BLaER1 treated with 17β-estradiol and CSF1 and Interleukin-3, amounts not matched to agents 10 nM and 100 nM (cell line): Measurements from ENCODE around the gene SOHLH1.

Experiments used
- H3K27ac ChIP-seq, 11 experiments: shearing (Covaris generic); formaldehyde crosslinking; 2 replicates each; pipeline ENCODE4 v1.8.1; 2022
- H3K27me3 ChIP-seq, 11 experiments: shearing (Covaris generic); formaldehyde crosslinking; 2 replicates each; pipeline ENCODE4 v1.8.1; 2022
- H3K36me3 ChIP-seq, 11 experiments: shearing (Covaris generic); formaldehyde crosslinking; 2 replicates each; pipeline ENCODE4 v1.8.1; 2022
- H3K4me1 ChIP-seq, 10 experiments: shearing (Covaris generic); formaldehyde crosslinking; 2 replicates each; pipeline ENCODE4 v1.8.1; 2022
- H3K4me2 ChIP-seq, 11 experiments: shearing (Covaris generic); formaldehyde crosslinking; 2 replicates each; pipeline ENCODE4 v1.8.1; 2022
- H3K4me3 ChIP-seq, 10 experiments: shearing (Covaris generic); formaldehyde crosslinking; 2 replicates each; pipeline ENCODE4 v1.8.1; 2022
- H3K9ac ChIP-seq, 11 experiments: shearing (Covaris generic); formaldehyde crosslinking; 2 replicates each; pipeline ENCODE4 v1.8.1; 2022
- H3K9me3 ChIP-seq, 11 experiments: shearing (Covaris generic); formaldehyde crosslinking; replicated peaks in 1 of 11; 2 replicates each; pipeline ENCODE4 v1.8.1; 2022
- H4K20me1 ChIP-seq, 11 experiments: shearing (Covaris generic); formaldehyde crosslinking; 2 replicates each; pipeline ENCODE4 v1.8.1; 2022
- Cebpa-rat ChIP-seq, 11 experiments: shearing (Covaris generic); IDR thresholded peaks; 2 replicates each; pipeline ENCODE4 v1.8.1; 2022

The SOHLH1 gene, protein sequence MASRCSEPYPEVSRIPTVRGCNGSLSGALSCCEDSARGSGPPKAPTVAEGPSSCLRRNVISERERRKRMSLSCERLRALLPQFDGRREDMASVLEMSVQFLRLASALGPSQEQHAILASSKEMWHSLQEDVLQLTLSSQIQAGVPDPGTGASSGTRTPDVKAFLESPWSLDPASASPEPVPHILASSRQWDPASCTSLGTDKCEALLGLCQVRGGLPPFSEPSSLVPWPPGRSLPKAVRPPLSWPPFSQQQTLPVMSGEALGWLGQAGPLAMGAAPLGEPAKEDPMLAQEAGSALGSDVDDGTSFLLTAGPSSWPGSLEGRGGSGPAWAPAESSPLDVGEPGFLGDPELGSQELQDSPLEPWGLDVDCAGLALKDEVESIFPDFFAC

DNA sequence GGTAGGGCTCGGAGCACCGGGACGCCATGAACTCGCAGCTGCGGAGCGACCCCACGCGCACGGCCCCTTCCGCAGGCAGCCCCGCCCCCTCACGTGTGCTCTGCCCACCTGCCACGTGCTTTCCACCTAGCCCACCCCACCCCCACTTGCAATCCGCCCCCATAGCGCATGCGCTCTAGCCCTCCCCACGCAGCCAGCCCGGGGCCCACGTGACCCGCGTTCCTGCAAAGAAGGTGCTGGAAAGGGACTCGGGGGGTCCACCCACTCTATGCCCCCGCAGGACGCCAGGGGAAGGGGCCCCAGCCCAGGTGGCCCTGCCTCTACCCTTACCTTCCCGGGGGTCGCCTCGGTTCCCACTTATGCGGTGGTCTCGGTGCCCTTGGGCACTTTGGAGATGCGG lies at the start of gene SOHLH1:
Gene SOHLH1, minus strand, starts transcription at position 42 of the 400 bp plus-strand sequence. Its CDS starts 14 bp downstream, at position 28.
- Histone ChIP-seq H3K36me3 (no peaks in the 10 kb centered on the region), H4K20me1 (peaks cover 0 to 46% (median 0%) of the 10 kb centered on the region in 11 experiments; a peak in 4 of 22 replicates), H3K9ac (no peak within 1 kb of the TSS), H3K27ac (no peak within 1 kb of the TSS), H3K4me1 (peaks cover 5 to 19% (median 13%) of the 10 kb centered on the region in 10 experiments; a peak in 19 of 20 replicates), H3K9me3 (no peaks in the 10 kb centered on the region), H3K4me3 (no peak within 1 kb of the TSS), H3K4me2 (no peak within 1 kb of the TSS), H3K27me3 (no peaks in the 10 kb centered on the region; a peak in 1 of 22 replicates)
- no peak for TF ChIP-seq Cebpa-rat (IDR thresholded peaks at IDR 0.05)

DNA sequence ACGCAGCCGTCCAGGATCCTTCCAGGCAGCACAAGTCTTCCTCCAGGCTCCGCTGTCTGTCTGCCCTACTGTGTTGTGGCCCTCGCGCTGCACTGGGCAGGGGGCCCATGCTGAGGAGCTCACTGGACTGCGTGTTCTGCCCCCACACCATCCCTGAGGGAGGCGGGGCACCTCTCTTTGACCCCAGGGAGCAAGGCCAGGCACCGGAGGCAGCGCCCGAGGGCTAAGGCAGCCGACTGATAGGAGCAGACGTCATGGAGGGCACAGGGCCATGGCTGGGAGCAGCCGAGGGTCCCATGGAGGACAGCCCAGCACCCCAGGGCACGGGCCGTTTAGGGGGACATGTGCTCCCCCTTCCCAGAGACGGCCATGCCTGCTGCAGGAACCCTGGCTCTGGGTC lies 49.4 kb upstream of the SOHLH1 start:
- H3K4me1 ChIP-seq, result peaks cover 0 to 15% (median 4%) of the 10 kb centered on the region in 10 experiments; a peak in 7 of 20 replicates
- TF ChIP-seq Cebpa-rat (IDR thresholded peaks at IDR 0.05), result no peak
- H3K9me3 ChIP-seq, result no peaks in the 10 kb centered on the region
- no peak overlapping the region for H3K27ac ChIP-seq
- no peaks in the 10 kb centered on the region for H3K36me3 ChIP-seq
- peaks cover 0 to 16% (median 0%) of the 10 kb centered on the region in 11 experiments; a peak in 4 of 22 replicates for H4K20me1 ChIP-seq
- H3K4me3 ChIP-seq, result no peak overlapping the region
- no peak overlapping the region for H3K9ac ChIP-seq
- no peak overlapping the region for H3K4me2 ChIP-seq
- no peaks in the 10 kb centered on the region for H3K27me3 ChIP-seq

DNA sequence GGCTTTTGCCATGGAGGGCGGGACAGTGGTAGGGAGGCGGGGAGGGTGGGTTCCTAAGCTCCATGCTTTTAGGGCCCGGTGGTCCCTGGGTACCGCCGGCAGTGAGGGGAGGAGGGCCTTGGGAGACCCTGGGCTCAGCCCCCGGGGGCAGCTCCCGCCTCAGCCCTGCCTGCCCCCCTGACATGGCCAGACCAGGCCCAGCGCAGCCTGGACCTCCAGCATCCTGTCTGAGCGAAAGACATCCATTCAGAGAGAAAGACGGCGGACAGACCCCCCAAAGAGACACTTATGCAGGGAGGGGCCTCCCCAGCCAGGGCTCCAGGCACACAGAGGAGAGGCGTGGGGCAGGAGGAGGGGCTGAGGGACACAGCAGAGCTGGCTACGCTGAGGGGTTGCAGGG lies 48.0 kb upstream of the SOHLH1 start:
- H3K27me3 ChIP-seq, result no peaks in the 10 kb centered on the region
- H3K4me1 ChIP-seq, result peaks cover 0 to 13% (median 4%) of the 10 kb centered on the region in 10 experiments; a peak in 7 of 20 replicates
- peaks cover 0 to 30% (median 0%) of the 10 kb centered on the region in 11 experiments; a peak in 5 of 22 replicates for H4K20me1 ChIP-seq
- no peaks in the 10 kb centered on the region for H3K36me3 ChIP-seq
- H3K27ac ChIP-seq, result no peak overlapping the region
- H3K9me3 ChIP-seq, result no peaks in the 10 kb centered on the region
- no peak for TF ChIP-seq Cebpa-rat (IDR thresholded peaks at IDR 0.05)
- no peak overlapping the region for H3K4me2 ChIP-seq
- H3K9ac ChIP-seq, result no peak overlapping the region
- H3K4me3 ChIP-seq, result no peak overlapping the region

DNA sequence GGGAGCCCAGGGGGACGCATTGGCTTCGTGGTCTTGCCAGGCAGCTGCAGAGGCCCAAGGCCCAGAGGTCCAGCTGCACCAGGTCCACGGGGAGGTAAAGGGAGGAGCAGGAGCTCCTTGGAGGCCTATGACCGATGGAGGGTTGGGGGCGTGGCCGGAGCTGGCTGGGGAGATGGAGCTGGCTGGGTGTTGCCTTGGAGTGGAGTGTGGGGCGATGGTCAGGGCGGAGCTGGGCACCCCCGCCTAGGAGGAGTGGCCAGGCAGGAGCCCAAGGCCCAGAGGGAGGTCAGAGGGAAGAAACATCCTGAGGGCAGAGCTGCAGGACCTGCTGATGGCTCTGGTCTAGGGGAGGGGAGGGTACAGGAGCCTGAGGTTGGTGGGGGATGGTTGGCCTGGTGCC lies 47.3 kb upstream of the SOHLH1 start:
- Histone ChIP-seq H4K20me1 (peaks cover 0 to 31% (median 0%) of the 10 kb centered on the region in 11 experiments; a peak in 5 of 22 replicates), H3K4me1 (peaks cover 0 to 5% (median 0%) of the 10 kb centered on the region in 10 experiments; a peak in 2 of 20 replicates), H3K27me3 (no peaks in the 10 kb centered on the region), H3K27ac (no peak overlapping the region), H3K4me2 (no peak overlapping the region), H3K4me3 (no peak overlapping the region), H3K9me3 (no peaks in the 10 kb centered on the region), H3K9ac (peak overlapping the region in 1 of 11 experiments; percentile 37; a peak in 1 of 22 replicates), H3K36me3 (no peaks in the 10 kb centered on the region)
- no peak for TF ChIP-seq Cebpa-rat (IDR thresholded peaks at IDR 0.05)

DNA sequence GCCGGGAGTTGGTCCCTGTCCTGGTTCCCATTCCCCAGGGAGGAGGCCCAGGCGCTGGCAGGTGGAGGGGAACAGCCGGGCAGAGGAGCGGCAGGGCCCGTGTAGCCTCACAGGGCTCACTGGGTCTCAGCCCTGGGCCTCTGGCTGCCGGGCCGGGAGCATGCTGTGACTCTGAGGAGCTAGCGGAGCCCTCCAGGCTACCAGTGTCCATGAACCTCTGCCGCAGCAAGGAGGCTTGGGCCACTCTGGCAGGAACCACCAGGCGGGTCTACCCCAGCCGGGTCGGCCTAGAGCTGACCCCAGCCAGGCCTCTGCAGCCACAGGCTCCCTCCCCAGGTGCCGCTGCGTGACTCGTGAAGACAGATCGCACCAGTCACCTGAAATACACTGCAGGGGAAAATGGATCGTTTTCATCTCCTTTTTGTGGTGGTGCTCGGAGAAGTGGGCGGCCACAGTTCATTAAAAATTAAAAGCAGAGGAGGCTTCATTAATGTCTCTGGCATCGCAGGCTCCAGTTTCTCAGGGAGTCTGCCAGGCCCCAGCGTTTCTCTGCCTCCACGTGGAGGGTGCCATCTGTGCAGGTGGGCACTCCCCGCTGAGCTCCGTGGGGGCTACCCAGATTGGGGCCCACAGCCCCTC lies 46.5 kb upstream of the SOHLH1 start:
- no peak for TF ChIP-seq Cebpa-rat (IDR thresholded peaks at IDR 0.05)
- H3K4me1 ChIP-seq, result peaks cover 0 to 5% (median 0%) of the 10 kb centered on the region in 10 experiments; a peak in 2 of 20 replicates
- no peaks in the 10 kb centered on the region for H3K9me3 ChIP-seq
- H3K9ac ChIP-seq, result 0 out of 22 replicates have a peak overlapping the region, but pooled peaks of 1 of the 11 experiments have one; percentile 37
- no peaks in the 10 kb centered on the region for H3K36me3 ChIP-seq
- H3K4me3 ChIP-seq, result no peak overlapping the region
- H4K20me1 ChIP-seq, result peaks cover 0 to 36% (median 0%) of the 10 kb centered on the region in 11 experiments; a peak in 5 of 22 replicates
- H3K27me3 ChIP-seq, result no peaks in the 10 kb centered on the region
- no peak overlapping the region for H3K27ac ChIP-seq
- H3K4me2 ChIP-seq, result no peak overlapping the region

DNA sequence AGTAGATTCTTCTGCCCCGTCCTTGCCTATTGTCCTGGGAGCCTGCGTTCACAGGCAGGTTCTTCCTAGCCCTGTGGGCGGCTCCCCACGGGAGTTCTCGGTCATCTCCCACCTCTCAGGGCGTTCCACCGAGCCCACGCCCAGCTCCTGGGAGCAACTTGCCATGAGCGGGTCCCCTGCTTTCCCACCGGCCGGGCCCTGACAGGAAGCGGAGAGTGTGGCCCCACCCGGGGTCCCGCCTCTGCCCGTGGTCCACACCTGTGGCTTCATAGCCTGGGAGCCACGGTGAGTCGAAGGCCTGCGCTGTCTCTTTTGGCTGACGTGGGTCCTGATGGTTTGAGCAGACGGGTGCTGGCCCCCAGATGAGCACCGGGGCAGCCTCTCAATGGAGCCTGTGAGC lies 45.9 kb upstream of the SOHLH1 start:
- no peak overlapping the region for H3K9ac ChIP-seq
- H3K4me2 ChIP-seq, result no peak overlapping the region
- H3K27ac ChIP-seq, result no peak overlapping the region
- no peak for TF ChIP-seq Cebpa-rat (IDR thresholded peaks at IDR 0.05)
- H3K36me3 ChIP-seq, result no peaks in the 10 kb centered on the region
- H3K4me3 ChIP-seq, result no peak overlapping the region
- H3K27me3 ChIP-seq, result no peaks in the 10 kb centered on the region
- H3K4me1 ChIP-seq, result peaks cover 0 to 5% (median 0%) of the 10 kb centered on the region in 10 experiments; a peak in 2 of 20 replicates
- H4K20me1 ChIP-seq, result peaks cover 0 to 36% (median 0%) of the 10 kb centered on the region in 11 experiments; a peak in 5 of 22 replicates
- H3K9me3 ChIP-seq, result no peaks in the 10 kb centered on the region

DNA sequence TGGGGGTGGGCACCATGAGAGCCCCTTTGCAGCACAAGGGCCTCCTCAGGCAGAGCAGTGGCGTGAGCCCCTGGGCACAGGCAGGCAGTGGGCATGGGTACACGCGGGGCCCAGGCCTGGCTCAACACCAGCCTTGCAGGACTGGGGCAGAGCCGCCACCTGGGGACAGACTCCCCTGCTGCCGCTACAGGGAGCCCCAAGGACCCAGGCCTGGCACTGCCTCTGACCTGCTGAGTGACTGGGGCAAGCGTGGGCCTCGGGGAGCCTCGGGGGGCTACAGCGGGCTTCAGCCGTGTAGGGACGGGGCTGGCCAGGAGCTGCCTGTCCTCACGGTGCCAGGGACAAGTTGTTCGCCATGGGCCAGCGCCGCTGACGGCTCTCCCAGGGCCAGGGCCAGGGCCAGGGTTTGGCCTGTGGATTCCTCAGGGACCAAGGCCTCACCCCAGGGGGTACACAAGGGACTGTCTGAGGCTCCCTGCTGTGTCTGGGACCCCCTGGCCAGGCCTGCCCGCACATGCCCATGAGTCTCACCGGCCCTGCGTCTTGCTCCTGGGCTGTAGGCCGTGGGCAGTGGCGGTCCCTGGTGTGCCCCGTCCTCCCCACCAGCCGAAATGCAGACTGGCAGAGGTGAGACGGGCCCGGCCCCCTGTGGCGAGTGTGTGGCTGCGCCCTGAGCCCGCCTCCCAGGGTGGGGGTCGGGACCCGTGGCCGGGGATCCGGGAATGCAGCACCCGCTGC lies 45.2 kb upstream of the SOHLH1 start:
- no peaks in the 10 kb centered on the region for H3K9me3 ChIP-seq
- H3K27ac ChIP-seq, result no peak overlapping the region
- no peak overlapping the region for H3K4me3 ChIP-seq
- no peaks in the 10 kb centered on the region for H3K27me3 ChIP-seq
- no peak overlapping the region for H3K9ac ChIP-seq
- H3K4me1 ChIP-seq, result peaks cover 0 to 5% (median 0%) of the 10 kb centered on the region in 10 experiments; a peak in 2 of 20 replicates
- H3K4me2 ChIP-seq, result no peak overlapping the region
- no peaks in the 10 kb centered on the region for H3K36me3 ChIP-seq
- H4K20me1 ChIP-seq, result peaks cover 0 to 38% (median 0%) of the 10 kb centered on the region in 11 experiments; a peak in 5 of 22 replicates
- TF ChIP-seq Cebpa-rat (IDR thresholded peaks at IDR 0.05), result no peak

DNA sequence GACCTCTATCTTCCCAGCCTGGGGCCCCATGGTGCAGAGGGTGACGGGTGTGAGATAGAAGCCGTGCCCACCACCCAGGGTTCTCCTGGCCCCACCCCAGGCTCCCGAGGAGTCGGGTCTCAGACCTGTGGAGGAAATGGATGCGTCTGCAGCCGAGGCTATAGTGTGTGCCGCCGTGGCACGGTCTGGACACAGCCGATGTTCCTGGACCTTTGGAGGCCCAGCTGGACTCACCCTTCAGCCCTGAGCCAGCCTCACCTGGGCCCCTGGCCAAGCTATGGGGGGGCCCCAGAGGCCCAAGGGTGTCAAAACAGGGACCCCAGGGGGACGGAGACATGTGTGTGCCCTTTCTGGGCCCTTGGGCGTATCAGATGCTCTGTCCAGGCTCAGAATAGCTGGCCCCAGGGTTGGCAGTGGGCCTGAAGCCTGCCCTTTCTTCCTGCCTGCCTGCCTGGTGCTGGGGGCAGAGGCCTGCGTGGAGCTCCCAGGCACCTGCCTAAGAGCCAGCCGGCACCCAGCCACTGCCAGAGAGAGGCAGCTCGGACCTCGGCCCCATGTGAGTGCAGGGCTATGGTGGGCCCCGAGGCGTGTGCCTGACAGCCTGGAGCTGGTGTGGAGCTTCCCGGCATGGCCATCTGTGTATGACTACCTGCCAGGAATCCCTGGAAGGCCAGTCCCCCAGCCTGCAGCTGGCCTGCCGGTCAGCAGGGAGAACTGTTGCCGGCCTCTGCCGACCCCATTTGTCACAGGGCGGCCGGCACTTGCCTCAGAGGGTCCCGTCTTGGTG lies 44.5 kb upstream of the SOHLH1 start:
- no peaks in the 10 kb centered on the region for H3K9me3 ChIP-seq
- H3K4me1 ChIP-seq, result peaks cover 0 to 5% (median 0%) of the 10 kb centered on the region in 10 experiments; a peak in 4 of 20 replicates
- no peak overlapping the region for H3K27ac ChIP-seq
- no peak overlapping the region for H3K4me2 ChIP-seq
- no peak overlapping the region for H3K4me3 ChIP-seq
- TF ChIP-seq Cebpa-rat (IDR thresholded peaks at IDR 0.05), result no peak
- no peaks in the 10 kb centered on the region for H3K27me3 ChIP-seq
- no peak overlapping the region for H3K9ac ChIP-seq
- peaks cover 0 to 46% (median 0%) of the 10 kb centered on the region in 11 experiments; a peak in 5 of 22 replicates for H4K20me1 ChIP-seq
- H3K36me3 ChIP-seq, result no peaks in the 10 kb centered on the region
